VCaP (cell line): Measurements from ENCODE around the gene RMP24.

ENCODE experiments used
- H3K27ac ChIP-seq: fragments of 450-650 bp; 2 replicates; pipeline ENCODE4 v1.5.1; 2017
- TF ChIP-seq, protein P1 (sequence below): fragments of 450-650 bp; conservative IDR thresholded peaks from 2 replicates; pipeline ENCODE4 v1.5.1; 2017; ENCODE audit warnings: mild to moderate bottlenecking, moderate library complexity

Gene RMP24

GRCh38 chr18:35972197-35973000, at the start of gene RMP24:
RMP24 (plus strand) TSS chr18:35972679.
- TF ChIP-seq, protein P1, sequence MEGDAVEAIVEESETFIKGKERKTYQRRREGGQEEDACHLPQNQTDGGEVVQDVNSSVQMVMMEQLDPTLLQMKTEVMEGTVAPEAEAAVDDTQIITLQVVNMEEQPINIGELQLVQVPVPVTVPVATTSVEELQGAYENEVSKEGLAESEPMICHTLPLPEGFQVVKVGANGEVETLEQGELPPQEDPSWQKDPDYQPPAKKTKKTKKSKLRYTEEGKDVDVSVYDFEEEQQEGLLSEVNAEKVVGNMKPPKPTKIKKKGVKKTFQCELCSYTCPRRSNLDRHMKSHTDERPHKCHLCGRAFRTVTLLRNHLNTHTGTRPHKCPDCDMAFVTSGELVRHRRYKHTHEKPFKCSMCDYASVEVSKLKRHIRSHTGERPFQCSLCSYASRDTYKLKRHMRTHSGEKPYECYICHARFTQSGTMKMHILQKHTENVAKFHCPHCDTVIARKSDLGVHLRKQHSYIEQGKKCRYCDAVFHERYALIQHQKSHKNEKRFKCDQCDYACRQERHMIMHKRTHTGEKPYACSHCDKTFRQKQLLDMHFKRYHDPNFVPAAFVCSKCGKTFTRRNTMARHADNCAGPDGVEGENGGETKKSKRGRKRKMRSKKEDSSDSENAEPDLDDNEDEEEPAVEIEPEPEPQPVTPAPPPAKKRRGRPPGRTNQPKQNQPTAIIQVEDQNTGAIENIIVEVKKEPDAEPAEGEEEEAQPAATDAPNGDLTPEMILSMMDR = no peak
- H3K27ac ChIP-seq = peak within 1 kb of the TSS; percentile 82

DNA sequence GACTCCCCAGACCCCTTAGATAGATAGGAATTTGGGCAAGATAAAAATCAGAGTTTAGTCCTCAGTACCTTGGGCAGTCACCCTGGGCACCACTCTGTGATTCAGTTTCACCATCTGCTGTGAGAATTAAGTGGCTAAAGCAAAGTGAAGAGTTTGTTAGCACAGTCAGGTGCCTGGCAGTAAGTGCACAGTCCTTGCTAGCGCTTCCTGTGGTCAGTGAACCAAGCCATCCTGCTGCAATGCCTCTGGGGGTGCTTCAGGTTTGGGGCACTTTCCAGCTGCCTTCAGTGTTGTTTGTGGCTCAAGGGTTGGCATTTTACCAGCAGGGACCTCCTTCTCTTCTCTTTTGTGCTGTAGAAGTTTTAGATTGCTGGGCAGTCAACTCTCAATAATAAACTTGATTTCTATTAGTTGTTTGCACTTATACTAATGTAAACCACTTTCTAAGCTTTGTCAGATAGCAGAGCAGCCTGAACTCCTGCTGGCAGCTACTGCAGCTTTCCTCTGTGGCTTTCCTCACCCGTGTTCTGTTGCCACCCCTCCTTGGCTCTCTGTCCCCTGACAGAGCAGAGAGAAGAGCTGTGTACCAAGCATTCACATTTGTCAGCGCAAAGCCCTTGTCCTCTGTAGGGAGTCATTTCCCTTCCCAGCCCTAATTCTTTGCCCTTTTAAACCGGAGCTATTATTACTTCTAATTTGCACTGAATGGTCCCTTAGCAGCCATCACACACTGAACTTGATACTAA, 48.4 kb upstream of the RMP24 start:
- TF ChIP-seq, protein P1 = no peak
- H3K27ac ChIP-seq = peak overlapping the region; percentile 10; the same call in 1 of the 2 replicates

DNA sequence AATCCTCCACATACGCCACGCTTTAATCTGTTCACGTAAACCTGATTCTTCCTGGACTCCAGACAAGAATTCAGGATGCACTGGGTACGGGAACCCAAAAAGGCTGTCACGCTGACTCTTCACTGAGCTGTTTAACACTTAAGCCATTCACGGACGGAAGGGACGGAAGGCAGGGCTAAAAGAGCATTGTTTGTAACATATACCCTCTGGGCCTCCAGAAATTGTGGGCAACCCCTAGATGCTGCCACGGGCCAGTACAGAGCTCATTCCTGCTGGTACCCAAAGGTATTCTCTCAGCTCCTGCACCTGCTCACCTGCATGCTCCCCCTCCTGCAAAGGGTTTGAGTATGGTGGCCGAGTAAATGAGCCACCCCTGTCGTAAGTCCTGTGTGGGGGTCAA, 45.6 kb upstream of the RMP24 start:
- H3K27ac ChIP-seq = no peak overlapping the region
- TF ChIP-seq, protein P1 = no peak

DNA sequence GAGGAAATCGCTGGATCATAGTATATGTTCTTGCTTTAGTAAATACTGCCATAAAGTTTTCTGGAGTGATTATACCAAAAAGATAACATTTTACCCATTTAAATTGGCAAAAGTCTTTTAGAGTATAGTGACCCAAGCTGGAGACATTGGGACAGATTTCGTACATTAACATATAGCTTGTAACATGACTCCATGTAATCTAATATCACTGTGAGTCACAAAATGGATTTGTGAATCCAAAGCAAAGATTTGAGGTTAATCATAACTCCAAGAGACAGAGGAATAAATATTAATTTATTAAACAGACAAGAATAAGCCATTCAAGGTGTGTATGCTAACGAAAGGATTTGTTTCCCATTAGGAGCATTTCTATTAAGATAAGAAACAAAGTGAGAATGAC, 45.0 kb upstream of the RMP24 start:
- TF ChIP-seq, protein P1 = no peak
- H3K27ac ChIP-seq = no peak overlapping the region

GRCh38 chr18:35933982-35934381, 38.5 kb upstream of the RMP24 start:
- TF ChIP-seq, protein P1 = no peak
- no peak overlapping the region for H3K27ac ChIP-seq

GRCh38 chr18:35934891-35935290, 37.6 kb upstream of the RMP24 start:
- TF ChIP-seq, protein P1 = no peak

GRCh38 chr18:35935805-35936204, 36.7 kb upstream of the RMP24 start:
- H3K27ac ChIP-seq = no peak overlapping the region
- TF ChIP-seq, protein P1 = no peak

More at GRCh38 chr18:35934891-35935290, 37.6 kb upstream of the RMP24 start:
- no peak overlapping the region for H3K27ac ChIP-seq
